ENCODE data around the gene GPC1.

- TF ChIP-seq CTCF (IDR thresholded peaks at IDR 0.05) (no peak), POLR2A (IDR thresholded peaks at IDR 0.05) (no peak)
These were observed 4.3 kb downstream of the GPC1 start for GRCh38 chr2:240439698-240440151.

Data from right lobe of liver (tissue), 4 donors.